Measurements from ENCODE around the gene LGALS3. TPM values are rescaled to one million over a fixed set of nuclear protein-coding genes. Genes with fewer than 3 reads are reported as not detected.

The LGALS3 gene
- total RNA-seq, 1 donor from 2014 or later: 114 TPM

DNA sequence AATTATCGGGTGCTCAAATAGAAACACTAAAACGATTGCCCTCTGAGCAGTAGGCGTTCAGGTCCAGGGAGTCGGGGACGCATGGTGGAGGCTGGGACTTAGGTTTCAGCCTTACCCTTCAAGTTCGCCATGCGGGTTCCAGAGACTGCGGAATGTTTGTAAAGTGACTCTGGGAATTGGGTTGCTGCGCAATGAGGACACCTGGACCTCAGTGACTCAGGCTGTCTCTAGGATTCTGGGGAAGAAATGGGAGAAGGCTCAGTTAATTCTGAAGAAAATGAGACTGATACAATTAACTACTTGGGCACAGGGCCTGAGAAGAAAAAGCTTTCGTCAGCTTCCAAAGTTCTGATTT, 1.1 kb downstream of the LGALS3 start:
- peak; percentile 52 for DNase-seq (ENCODE audit: low read depth)

DNA sequence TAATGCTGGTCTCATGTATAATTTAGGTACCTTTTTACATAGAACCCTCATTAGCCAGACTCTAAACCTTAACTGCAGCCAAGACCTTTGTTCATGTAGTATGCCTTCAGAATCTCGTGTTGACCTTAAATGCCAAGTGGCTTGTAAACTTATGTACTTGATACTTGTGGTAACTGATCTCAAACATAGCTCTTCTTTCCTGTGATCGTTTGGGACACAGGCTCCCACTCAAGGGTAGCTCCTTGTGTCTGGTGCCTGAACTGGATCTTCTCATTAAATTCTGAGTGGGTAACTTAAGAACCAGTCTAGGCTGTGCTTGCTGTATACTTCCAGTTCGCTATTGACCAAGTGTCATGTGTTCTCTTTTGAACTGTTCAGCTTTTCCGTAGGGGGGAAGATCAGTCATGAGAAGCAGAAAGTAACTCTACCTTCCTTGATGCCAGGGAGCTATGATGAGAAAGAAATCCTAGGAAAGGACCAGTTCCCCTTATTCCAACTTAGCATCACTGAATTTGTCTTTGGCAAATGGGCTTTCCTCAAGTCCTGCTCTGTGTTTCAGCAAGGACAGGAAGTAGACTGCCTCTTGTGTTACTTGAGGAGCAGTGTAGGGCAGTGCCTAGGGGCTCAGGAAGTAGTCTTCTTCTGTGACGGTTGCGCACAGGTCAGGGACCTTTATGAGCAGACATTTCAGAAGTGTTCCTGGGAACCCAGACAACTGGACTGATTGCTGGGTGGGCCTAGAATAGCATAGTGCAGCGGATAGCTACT, 2.5 kb downstream of the LGALS3 start:
- peak; percentile 42 for DNase-seq (ENCODE audit: low read depth)

DNA sequence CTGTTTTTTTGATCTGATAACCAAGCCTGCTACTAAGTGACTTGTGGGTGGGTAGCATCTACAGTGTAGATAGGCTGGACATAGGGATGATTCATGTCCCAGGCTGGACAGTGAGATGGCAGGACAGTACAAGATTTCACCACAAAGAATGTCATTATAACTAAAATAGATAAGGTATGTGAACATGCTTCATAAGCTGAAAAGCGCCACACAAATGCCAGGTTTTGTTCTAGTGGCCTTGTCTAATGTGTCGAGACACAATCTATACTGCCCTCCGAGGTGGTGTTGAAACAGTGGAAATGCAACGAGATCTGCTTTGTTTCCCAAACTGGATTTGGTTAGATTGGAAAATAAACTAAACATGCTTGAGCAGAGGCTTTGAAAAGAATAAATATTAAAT, 4.4 kb downstream of the LGALS3 start:
- peak; percentile 49 for DNase-seq (ENCODE audit: low read depth)

DNA sequence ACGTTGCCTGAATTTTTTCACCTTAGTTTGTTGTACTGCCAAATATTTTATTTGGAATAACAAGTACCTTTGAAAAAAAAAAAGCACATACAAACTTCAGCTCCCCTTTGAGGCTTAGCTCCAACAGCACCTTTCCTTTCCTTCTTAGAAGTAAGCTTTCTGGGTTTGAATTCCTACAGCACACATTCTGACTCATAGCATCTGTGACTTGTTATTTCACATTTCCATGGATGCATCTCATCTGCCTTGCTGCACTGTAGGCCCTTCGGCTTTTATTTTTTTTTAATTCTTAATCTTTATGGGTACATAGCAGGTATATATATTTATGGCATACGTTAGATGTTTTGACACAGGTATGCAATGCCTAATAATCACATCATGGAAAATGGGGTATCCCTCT, 7.2 kb downstream of the LGALS3 start:
- DNase-seq (ENCODE audit: low read depth): peak; percentile 47

DNA sequence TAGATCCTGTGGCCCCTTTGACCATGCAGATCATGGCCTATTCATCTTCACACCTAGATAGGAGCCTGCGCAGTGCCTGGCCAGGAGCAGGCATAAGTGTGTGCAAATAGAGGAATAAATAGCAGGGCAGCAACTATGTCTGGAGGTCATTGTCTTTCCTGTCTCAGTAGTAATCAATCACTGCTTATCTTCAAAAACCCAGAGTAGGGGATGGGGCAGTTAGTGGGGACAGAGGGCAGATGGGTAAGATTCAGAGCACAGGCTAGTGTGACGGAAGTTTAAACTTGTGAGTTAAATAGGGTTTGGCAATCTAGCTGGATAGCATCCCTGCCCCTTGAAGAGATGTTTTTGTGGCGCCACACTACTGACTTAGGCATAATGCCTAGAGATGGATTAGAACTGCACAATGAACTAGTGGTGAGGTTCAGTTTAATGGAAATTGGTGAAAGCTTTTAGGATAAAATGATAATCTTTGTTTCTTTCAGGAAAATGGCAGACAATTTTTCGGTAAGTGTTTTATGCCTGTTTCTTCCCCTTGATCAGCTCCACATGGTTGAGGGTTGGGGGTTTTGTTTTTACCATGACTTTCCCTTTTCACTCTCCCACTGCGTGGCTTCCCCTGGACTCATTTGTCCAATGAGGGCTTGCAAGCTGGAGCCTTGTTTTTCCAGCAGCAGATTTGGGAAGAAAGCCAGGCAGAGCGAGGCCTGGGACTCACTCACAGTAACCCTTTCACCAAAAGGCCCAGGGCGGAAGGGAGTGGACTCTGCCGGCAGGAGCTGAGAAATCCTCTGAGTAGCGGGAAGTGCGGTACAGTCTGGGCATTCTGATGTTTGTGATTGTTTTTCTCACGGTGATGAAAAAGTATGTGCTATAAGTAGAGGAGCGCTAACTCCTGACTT, 8.1 kb downstream of the LGALS3 start:
- peak; percentile 49 for DNase-seq (ENCODE audit: low read depth)

DNA sequence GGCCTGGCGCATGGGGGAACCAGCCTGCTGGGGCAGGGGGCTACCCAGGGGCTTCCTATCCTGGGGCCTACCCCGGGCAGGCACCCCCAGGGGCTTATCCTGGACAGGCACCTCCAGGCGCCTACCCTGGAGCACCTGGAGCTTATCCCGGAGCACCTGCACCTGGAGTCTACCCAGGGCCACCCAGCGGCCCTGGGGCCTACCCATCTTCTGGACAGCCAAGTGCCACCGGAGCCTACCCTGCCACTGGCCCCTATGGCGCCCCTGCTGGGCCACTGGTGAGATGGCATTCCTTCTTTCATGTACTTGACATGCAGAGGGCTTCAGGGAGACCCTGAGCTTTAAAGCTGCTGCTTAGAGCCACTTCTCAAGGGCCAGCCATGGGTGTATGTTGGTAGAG, 9.0 kb downstream of the LGALS3 start:
- no peak for DNase-seq (ENCODE audit: low read depth)

DNA sequence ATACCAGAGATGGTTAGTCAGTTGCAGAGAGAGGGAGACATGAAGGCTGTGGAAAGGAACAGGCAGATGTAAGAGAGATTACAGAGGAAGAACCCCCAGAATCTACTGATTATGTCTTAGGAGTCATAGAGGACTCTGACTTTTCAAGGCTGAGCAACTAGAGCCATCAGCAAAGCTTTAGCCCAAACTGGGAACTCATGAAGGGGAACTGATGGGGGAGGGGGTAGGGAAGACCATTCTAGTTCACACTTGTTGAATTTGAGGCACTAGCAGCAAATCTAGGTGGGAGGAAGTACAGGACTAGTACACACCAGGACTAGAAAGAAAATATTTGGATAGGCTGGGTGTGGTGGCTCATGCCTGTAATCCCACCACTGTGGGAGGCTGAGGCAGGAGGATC, 10.1 kb downstream of the LGALS3 start:
- no peak for DNase-seq (ENCODE audit: low read depth)

DNA sequence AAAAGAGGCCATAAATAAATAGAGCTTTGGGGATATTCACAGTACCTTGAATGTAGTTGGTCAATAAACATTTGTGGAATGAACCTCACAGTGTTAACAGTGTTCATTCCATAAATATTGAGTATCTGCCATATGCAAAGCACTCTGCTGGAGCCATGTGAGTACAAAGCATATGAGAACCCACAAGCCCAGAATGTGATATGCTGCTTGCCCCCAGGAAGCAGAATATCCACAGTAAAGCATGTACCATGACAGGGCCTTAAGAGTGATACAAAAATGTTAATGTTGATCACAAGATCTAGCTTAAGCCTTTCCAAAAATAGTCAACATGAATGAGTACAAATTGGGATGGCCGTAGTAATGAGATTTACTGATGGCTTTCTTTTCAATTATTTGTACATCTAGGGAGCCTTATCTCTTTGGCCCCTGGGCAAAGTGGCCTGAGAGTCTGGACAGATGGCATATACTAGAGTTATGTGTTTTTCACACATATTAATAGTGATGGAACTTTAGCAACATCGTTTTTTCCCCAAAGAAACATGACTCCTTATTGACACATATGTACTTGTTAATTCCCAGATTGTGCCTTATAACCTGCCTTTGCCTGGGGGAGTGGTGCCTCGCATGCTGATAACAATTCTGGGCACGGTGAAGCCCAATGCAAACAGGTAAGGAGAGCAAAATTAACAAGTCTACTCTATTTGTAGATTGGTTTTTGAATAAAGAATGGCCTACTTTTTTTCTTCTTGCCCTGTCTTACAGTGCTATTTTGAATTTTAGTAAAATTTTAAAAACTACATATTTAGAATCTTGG, 10.9 kb downstream of the LGALS3 start:
- no peak for DNase-seq (ENCODE audit: low read depth)

DNA sequence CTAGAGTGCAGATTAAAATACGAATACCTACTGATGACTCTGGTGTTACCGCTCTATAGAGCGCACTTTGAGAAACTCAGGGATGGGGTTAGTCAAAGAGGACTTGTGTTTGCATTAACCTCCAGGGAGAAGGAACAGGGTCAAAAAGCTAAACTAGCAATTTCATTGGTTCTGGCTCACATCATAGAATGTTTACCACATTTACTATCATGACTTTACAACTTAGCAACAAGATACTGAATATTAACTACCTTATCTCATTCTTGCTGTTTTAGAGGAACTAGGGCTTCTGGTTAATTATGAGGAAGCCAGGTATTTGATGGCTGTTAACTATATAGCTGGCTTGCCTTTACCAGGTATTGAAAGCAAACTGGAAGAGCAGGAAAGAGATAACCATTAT, 12.8 kb downstream of the LGALS3 start:
- DNase-seq (ENCODE audit: low read depth): no peak

DNA sequence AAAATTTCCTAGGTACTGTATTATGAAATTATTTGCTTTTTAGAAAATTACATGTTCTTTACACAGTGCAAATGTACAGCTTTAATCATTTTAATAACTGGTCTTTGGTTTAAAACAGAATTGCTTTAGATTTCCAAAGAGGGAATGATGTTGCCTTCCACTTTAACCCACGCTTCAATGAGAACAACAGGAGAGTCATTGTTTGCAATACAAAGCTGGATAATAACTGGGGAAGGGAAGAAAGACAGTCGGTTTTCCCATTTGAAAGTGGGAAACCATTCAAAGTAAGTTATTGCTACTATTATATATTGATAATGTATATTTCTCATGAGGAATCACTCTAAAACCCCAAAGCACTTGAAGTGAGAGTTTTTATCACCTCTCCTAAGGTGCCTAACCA, 13.4 kb downstream of the LGALS3 start:
- DNase-seq (ENCODE audit: low read depth): no peak

DNA sequence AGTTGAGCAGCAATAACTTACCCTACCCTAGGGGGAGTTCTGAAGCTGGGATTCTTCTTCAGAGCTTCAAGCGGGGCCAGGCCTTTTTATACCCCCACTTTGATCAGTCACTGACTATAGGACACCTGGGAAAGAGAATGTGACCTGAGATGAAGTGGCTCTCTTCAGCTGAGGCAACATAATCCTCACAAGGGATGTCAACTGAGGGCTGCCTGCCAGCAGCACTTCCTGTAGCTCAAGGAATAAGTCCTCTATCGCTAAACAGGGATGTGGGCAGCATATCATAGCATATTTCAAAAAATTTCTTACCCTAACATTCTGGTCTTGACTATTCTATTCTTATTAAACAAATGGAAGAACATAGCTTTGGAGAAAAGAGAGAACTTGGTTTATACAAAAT, 17.4 kb downstream of the LGALS3 start:
- no peak for DNase-seq (ENCODE audit: low read depth)

DNA sequence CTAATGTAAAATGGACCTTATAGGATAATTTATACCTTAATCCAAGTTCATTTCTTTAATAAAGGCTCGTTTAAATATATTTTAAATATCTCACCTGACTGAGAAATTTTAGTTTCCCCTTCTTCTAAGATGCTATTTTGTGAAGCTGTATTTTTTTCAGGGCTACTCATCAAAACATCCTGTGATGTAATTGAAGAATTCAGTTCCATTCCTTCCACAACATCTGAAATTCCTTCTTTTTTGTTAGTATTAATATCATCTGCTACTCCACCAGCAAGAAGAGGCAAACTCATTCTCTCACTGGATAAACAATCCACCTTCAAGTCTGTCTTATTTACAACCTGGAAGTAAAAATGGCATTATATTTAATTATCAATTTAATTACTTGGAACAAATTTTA, 22.5 kb downstream of the LGALS3 start:
- DNase-seq (ENCODE audit: low read depth): no peak

DNA sequence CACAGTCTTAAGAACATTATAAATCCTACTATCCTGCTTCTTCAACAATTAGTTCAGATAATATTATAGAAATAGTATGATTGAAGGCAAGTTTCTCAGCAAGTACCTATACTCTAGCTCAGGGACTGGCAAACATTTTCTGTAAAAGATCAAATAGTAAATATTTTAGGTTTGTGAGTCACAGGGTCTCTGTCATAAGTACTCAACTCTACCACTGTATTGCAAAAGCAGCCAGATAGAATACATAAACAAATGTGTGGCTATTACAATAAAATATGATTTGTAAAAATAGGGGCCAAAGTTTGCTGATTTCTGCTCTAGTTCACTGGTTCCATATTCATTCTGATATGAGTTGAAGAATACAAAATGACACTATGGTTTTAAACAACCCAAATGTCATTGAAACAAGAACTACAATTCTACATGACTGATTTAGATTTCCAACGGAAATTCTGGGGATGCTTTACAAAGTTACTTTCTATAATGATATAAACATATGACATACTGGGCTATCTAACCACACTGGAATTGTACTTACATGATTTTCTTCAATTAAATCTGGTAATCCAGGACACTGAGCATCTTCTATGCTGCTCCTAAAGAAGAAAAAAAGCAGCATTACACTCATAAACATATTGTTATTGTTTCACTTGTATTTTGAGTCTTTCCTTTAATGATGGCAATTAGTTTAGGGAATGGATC, 23.2 kb downstream of the LGALS3 start:
- no peak for DNase-seq (ENCODE audit: low read depth)

DNA sequence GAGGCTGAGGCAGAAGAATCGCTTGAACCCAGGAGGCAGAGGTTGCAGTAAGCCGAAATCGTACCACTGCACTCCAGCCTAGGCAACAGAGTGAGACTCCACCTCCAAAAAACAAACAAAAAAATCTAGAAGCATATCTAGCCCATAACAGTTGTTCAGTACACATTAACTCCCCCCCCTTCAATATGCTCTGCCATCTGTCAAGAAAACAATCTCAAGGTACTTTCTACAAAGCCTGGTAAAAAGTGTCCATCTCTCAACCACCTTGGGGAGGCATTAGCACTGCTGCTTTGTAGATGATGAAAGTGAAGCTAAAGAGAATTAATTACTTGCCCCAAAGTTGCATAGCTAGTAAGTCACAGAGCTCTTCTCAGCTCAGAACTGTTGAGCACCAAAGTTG, 24.9 kb downstream of the LGALS3 start:
- DNase-seq (ENCODE audit: low read depth): no peak

DNA sequence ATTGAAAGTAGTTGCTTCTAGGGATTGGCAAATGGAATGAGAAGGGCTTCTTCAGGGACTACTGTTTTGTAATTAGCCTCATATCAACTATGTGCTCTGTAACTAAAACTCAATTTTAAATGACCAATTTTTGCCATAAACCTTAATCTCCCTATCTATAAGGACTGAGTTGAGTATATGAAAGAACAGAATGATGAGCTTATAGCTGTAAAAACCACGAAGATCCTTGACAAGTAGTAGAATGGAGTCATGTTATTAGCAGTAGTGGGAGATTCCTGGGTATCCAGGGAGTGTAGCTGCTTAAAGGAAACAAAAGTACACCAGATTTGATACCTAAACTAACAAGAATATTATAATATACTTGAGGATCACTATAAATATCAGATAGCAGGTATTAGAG, 28.0 kb downstream of the LGALS3 start:
- no peak for DNase-seq (ENCODE audit: low read depth)

DNA sequence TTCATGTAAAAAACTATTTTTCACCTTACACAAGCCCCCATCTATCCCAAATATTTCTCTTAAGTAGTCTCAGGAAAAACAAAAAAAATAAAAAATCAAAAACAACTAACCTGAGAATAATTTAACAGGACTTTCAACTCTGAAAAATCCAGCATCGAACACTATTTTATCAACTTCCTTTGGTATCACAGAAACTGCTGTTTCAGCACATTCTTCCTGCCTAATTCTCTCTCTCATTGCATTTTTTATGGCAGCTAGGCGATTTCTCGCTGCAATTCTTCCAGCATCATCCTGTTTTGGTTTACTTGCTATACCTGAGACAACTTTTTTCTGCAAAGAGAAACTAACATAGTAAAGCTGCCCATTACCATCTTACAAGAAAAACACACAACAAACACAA, 29.4 kb downstream of the LGALS3 start:
- DNase-seq (ENCODE audit: low read depth): no peak

DNA sequence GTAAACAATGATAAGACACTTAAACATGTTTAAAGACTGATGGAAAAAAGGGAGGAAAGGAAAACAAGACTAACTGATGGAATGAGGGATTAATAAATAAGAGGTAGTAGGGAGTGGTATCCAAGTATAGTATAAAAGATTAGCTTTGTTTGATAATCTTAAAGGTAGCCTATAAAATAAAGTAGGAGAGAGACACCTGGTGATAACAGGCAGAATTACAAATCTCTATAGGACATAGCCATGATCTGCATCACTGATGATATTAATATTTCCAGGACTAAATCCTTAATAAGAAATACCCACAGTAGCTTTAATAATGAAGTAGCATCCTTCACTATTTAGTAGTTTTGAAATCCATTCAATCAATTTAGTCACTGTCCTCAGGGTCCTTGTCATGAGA, 31.9 kb downstream of the LGALS3 start:
- DNase-seq (ENCODE audit: low read depth): peak; percentile 62

DNA sequence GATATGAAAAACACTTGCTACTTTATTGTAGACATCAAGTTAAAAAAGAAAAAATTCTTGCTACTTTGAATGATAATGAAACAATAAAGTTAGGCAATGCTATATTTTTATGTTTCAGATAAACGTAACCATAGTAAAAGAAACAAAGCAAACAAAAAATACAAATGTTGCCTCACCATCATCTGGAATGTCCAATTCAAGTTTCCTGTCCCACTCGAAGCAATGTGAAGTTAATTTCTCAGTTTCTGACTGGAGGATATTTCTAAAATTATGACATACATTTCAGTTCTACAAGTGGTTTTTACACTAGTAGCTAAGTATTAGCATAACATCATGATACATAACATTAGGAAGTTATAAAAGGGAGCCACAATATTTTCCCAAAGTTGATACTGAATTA, 41.5 kb downstream of the LGALS3 start:
- no peak for DNase-seq (ENCODE audit: low read depth)

DNA sequence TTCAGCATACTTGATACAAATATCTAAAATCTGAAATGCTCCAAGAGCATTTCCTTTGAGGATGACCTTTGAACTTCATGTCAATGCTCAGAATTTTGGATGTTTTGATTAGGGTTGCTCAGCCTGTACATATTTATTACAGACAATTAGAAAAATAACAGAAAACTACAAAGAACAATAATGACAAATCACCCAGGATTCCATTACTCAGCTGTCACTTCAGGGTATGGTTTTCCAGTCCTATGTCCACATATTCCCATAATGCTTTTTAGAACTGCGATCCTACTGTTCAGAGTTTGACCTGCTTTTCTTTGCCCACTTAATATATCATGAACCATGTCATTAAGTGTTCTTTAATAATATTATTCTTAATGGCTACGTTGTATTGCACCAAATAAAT, 51.0 kb downstream of the LGALS3 start:
- no peak for DNase-seq (ENCODE audit: low read depth)

DNA sequence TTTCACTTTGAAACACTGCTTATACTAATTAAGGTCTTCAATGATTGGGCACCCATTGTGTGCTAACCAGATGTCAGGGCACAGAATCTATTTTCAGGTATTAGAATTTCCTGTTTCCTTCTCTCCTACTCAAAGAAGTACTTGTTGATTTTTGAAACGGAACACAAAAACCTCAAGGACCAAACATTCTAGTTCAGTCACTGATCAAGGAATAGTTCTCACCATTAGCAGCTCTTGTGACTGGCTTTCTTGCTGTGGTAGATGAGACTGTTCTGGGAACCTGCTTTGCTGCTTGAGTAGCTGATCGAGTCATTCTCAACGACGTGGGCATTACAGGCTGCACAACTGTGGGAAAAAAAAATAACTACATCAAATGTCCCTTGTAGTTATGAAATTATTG, 51.4 kb downstream of the LGALS3 start:
- DNase-seq (ENCODE audit: low read depth): peak; percentile 75

DNA sequence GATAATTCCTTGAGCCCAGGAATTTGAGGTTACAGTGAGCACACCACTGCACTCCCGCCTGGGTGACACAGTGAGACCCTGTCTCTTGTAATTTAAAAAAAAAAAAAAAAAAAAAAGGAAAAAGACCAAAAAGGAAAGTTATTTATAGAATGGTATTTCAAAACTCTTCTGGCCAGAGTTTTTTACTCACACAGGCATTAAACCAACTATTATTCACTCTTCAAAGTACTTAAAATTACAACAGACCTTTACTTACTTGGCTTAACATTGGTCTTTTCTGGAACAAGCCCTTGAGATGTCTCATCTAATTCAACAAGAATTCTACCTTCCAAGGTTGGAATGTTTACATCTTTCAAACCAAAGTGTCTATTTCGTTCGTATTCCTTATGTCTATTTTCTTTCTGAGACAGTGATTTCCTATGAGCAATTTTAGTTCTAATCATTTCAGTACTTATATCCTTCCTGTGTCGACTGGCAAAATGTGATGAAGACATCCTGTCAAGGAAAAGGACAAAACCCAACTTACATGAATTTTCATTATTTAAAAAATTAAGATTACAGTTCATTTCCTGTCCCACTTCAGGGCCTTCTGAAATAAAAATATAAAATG, 59.7 kb downstream of the LGALS3 start:
- DNase-seq (ENCODE audit: low read depth): no peak

DNA sequence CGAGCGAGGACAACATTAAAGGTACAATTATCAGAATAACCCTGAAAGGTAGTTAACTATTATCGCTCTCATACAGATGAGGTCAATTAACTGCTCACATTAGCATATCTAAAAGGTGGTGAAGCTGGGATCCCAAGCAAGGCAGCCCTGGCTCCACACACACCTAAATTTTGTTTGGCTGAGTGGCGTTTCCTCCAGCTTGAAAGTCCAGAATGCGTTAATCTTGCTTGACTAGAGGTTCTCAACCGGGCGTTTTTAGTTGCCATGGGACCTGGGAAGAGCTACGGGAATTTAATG, 61.8 kb downstream of the LGALS3 start:
- DNase-seq (ENCODE audit: low read depth): peak; percentile 20

Measured in renal cortical epithelial cell (primary cell).